Cardiac fibroblast (primary cell): Measurements from ENCODE around the gene TBC1D4.
"Not testable (repeated sequence)": the region's sequence is repeated elsewhere in the genome, so short reads cannot be mapped to it uniquely, and the experiment has no call there.

ENCODE experiments used
- DNase-seq, 2 donors: peaks; one replicate each; pipeline versions ENCODE4 v3.0.0 to v3.0.0-alpha.2; 2010; ENCODE audit warnings: low read depth in 2 of 2
- H3K4me3 ChIP-seq, 2 donors: replicated peaks in 1 of 2; 1 replicate in 1 of 2; 2 replicates in 1 of 2; pipeline ENCODE4 v1.5.1; 2011; ENCODE audit warnings: low read depth in 2 of 2, low read length in 2 of 2, mild to moderate bottlenecking in 2 of 2, moderate library complexity in 1 of 2
- CTCF ChIP-seq: IDR thresholded peaks from one replicate; pipeline ENCODE4 v1.5.1; 2011; ENCODE audit warnings: low read depth, mild to moderate bottlenecking, low read length, inconsistent platforms

Gene TBC1D4

GRCh38 chr13:75352641-75353327, 129.2 kb downstream of the TBC1D4 start:
- H3K4me3 ChIP-seq, result no peak overlapping the region
- no peak for DNase-seq
- TF ChIP-seq CTCF, result no peak

DNA sequence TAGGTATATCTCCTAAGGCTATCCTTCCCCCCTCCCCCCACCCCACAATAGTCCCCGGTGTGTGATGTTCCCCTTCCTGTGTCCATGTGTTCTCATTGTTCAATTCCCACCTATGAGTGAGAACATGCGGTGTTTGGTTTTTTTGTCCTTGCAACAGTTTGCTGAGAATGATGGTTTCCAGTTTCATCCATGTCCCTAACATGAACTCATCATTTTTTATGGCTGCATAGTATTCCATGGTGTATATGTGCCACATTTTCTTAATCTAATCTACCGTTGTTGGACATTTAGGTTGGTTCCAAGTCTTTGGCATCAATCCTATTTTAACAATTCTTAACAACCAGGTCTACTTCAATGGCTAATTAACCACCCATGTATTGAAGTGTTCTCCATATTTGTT, 130.4 kb downstream of the TBC1D4 start:
- DNase-seq, H3K4me3 ChIP-seq: not testable (repeated sequence)

DNA sequence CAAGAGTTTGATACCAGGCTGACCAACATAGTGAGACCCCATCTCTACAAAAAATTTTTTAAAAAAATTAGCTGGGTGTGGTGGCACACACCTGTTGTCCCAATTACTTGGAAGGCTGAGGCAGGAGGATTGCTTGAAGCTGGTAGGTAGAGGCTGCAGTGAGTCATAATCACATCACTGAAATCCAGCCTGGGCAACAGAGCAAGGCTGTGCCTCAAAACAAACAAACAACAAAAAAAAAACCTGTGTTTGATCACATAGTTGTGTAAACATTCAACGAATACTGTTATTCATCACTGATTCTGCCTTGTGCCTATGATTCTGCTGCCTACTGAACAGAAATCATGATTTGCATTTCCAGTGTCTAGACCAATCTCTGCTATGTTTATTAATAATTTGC, 134.0 kb downstream of the TBC1D4 start:
- peak in 1 of 2 donors; percentile 41 for DNase-seq
- TF ChIP-seq CTCF, result no peak
- H3K4me3 ChIP-seq, result no peak overlapping the region

- H3K4me3 ChIP-seq, result no peak overlapping the region
- DNase-seq, result no peak
- TF ChIP-seq CTCF, result no peak
These were observed 134.5 kb downstream of the TBC1D4 start for GRCh38 chr13:75347457-75347856.

DNA sequence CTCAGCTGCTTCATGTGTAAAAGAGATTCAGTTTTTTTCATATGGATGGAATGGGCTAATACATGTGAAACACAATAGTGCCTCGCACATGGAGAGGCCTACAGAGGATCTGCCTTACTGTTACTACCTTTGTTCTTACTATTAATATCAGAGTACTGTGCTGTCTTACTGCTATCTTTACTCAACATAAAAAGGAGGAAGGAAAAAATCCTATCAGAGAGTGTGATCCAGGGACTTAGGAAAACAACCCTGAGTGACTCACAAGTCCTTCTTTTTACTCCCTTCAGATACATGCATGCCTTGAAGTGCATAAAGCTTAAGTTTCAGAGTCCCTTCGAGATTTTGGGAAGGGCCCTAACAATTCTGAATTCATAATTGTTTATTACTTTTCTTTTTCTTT, 136.8 kb downstream of the TBC1D4 start:
- H3K4me3 ChIP-seq, result no peak overlapping the region
- DNase-seq, result peak; percentile 33 to 39
- no peak for TF ChIP-seq CTCF

DNA sequence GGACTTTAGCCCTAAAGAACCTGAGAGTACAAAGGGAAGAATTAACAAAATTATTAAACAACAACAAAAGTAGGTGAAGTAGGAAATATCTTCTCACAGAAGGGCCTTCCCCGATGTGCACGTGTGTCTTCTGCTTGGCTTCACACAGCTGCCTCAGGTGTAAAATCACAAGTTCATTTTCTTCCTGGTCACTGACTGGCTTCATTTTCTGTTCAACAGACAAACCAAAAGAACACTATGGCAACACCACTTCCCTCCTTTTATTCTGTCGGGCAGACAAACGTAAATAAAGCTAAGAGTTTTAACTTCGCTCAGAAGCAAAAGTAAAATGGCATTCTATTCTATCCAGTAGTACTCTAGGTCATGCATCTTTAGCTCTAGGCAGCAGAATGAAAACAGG, 140.9 kb downstream of the TBC1D4 start:
- TF ChIP-seq CTCF, result no peak
- no peak for DNase-seq
- H3K4me3 ChIP-seq, result no peak overlapping the region

GRCh38 chr13:75339635-75340374, 142.2 kb downstream of the TBC1D4 start:
- no peak overlapping the region for H3K4me3 ChIP-seq
- TF ChIP-seq CTCF, result no peak
- no peak for DNase-seq
